ENCODE data around the gene NDUFC1. TPM values are rescaled to one million over a fixed set of nuclear protein-coding genes. Genes with fewer than 3 reads are reported as not detected.
A peak's percentile ranks its signal among the peaks of the same experiment; 100 is the strongest.

NDUFC1 gene
- total RNA-seq, 1 experiment from 2014 or later = 61.7 TPM

DNA sequence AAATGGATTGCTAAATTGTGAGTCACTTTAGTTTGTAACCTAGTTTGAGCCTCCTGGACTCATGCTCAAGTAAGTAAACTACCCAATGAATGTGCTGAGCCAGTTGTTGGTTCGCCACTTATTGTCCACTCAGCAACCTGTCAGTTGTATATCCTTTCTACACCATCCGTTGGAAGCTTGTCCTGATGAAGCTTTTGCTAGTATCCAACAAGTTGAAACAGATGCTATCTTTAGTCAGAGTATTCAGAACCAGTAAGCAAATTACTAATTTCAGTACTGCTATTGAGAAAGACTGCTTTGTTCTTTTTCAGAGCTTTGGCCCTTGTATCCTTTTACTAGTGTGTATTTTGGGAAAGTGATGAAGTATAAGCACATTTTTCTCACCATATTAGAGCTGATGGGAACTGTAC is 5.3 kb downstream of the NDUFC1 start (continued):
- TF ChIP-seq, protein P1, sequence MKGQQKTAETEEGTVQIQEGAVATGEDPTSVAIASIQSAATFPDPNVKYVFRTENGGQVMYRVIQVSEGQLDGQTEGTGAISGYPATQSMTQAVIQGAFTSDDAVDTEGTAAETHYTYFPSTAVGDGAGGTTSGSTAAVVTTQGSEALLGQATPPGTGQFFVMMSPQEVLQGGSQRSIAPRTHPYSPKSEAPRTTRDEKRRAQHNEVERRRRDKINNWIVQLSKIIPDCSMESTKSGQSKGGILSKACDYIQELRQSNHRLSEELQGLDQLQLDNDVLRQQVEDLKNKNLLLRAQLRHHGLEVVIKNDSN (CRISPR knock-in tag; IDR thresholded peaks at IDR 0.05) = no peak
- TF ChIP-seq, protein P2, sequence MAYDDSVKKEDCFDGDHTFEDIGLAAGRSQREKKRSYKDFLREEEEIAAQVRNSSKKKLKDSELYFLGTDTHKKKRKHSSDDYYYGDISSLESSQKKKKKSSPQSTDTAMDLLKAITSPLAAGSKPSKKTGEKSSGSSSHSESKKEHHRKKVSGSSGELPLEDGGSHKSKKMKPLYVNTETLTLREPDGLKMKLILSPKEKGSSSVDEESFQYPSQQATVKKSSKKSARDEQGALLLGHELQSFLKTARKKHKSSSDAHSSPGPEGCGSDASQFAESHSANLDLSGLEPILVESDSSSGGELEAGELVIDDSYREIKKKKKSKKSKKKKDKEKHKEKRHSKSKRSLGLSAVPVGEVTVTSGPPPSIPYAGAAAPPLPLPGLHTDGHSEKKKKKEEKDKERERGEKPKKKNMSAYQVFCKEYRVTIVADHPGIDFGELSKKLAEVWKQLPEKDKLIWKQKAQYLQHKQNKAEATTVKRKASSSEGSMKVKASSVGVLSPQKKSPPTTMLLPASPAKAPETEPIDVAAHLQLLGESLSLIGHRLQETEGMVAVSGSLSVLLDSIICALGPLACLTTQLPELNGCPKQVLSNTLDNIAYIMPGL (CRISPR knock-in tag; IDR thresholded peaks at IDR 0.05) = no peak

DNA sequence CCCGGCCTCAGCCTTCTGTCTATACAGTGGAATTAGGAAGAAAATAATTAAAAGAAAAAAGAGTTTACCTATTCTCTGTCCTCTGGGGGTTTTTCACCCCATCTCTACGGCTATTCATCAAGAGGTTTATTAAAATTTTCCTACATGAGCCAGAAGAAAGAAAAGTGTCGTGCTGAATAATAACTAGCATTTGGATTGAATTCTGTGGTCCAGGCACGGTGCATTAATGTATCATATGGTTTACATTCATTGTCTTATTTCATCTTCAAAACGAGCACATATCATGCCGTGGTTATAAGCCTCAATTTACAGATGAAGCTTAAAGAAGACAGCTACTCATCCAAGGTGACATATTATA is 6.4 kb downstream of the NDUFC1 start:
- peak overlapping the region; percentile 94 for H3K4me3 Mint-ChIP-seq
- no peak for DNase-seq (ENCODE audit: low spot score)
- H3K27ac Mint-ChIP-seq = no peak overlapping the region
- no peak for ATAC-seq
- ChIA-PET POLR2A (interaction anchor here (0.7 to 2.2 kb wide), 5 partner anchors 117 to 265 kb away, joined by 3 to 16 read pairs (median 4); partner anchors contain the start of gene ELF2), CTCF (interaction anchor here (0.6 to 4.0 kb wide), 54 partner anchors 9 to 280 kb away, joined by 3 to 45 read pairs (median 5); partner anchors contain the start of genes ELF2 and MGARP)
- no peaks in the 10 kb centered on the region for H3K27me3 Mint-ChIP-seq (ENCODE audit: low read depth)
- peaks cover 21% of the 10 kb centered on the region for H3K36me3 Mint-ChIP-seq
- TF ChIP-seq ATF1 (CRISPR knock-in tag; IDR thresholded peaks at IDR 0.05) (peak; percentile 13; the same call in 1 of the 2 replicates), RELA (CRISPR knock-in tag; IDR thresholded peaks at IDR 0.05; ENCODE audit: borderline replicate concordance) (no peak)
- H3K4me1 Mint-ChIP-seq = peaks cover 31% of the 10 kb centered on the region; the same call in 1 of the 2 replicates
- H3K9me3 Mint-ChIP-seq = no peaks in the 10 kb centered on the region

DNA sequence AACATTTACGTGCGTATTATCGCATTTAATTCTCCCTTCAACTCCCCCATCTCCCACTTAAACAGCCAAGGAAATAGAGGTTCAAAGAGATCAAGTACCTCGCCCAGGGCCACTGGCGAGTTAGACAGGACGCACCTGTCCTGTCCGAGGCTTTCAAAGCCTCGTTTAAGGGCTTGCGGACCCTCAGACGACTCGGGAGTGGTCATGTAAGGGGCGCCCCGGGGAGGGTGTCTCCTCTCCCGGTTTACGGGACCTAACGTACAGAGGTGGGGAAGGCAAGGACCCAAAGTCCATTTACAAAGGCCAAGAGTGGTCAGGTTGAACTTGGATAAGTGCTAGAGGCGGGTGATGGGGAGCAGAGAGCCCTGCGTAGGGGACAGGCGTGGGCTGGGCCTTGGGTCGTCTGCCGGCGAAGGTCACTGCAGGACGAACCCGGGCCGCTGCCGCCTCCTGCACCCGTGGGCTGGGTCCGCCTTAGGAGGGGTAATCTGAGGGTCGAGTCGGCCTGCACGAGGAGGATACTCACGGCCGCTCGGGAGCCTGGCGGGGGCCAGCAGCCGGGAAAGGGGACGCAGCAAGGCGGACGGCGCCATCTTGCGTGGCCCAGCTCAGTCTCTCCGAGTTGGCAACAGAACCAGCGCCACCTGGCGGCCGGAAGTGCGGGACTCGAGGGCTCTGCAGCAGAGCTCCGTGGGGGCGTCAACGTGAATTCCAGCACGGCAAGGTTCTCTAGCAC is 6.9 kb downstream of the NDUFC1 start:
- H3K4me1 Mint-ChIP-seq = peaks cover 31% of the 10 kb centered on the region; the same call in 1 of the 2 replicates
- POLR2A ChIA-PET = interaction anchor here (0.6 to 2.2 kb wide), 6 partner anchors 117 to 390 kb away, joined by 3 to 16 read pairs (median 4); partner anchors contain the start of gene ELF2
- ATAC-seq (peak; percentile 93), DNase-seq (ENCODE audit: low spot score) (peak; percentile 97)
- CTCF ChIA-PET = interaction anchor here (0.5 to 4.0 kb wide), 57 partner anchors 8 to 855 kb away, joined by 3 to 45 read pairs (median 5); partner anchors contain the start of genes ELF2 and MGARP
- H3K4me3 Mint-ChIP-seq = peak overlapping the region; percentile 94
- H3K9me3 Mint-ChIP-seq = no peaks in the 10 kb centered on the region
- H3K27ac Mint-ChIP-seq = peak overlapping the region; percentile 82
- peaks cover 22% of the 10 kb centered on the region for H3K36me3 Mint-ChIP-seq
- no peaks in the 10 kb centered on the region for H3K27me3 Mint-ChIP-seq (ENCODE audit: low read depth)
- TF ChIP-seq ATF1 (CRISPR knock-in tag; IDR thresholded peaks at IDR 0.05) = peak; percentile 53; the same call in 1 of the 2 replicates
- TF ChIP-seq, protein P3, sequence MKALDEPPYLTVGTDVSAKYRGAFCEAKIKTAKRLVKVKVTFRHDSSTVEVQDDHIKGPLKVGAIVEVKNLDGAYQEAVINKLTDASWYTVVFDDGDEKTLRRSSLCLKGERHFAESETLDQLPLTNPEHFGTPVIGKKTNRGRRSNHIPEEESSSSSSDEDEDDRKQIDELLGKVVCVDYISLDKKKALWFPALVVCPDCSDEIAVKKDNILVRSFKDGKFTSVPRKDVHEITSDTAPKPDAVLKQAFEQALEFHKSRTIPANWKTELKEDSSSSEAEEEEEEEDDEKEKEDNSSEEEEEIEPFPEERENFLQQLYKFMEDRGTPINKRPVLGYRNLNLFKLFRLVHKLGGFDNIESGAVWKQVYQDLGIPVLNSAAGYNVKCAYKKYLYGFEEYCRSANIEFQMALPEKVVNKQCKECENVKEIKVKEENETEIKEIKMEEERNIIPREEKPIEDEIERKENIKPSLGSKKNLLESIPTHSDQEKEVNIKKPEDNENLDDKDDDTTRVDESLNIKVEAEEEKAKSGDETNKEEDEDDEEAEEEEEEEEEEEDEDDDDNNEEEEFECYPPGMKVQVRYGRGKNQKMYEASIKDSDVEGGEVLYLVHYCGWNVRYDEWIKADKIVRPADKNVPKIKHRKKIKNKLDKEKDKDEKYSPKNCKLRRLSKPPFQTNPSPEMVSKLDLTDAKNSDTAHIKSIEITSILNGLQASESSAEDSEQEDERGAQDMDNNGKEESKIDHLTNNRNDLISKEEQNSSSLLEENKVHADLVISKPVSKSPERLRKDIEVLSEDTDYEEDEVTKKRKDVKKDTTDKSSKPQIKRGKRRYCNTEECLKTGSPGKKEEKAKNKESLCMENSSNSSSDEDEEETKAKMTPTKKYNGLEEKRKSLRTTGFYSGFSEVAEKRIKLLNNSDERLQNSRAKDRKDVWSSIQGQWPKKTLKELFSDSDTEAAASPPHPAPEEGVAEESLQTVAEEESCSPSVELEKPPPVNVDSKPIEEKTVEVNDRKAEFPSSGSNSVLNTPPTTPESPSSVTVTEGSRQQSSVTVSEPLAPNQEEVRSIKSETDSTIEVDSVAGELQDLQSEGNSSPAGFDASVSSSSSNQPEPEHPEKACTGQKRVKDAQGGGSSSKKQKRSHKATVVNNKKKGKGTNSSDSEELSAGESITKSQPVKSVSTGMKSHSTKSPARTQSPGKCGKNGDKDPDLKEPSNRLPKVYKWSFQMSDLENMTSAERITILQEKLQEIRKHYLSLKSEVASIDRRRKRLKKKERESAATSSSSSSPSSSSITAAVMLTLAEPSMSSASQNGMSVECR (CRISPR knock-in tag; IDR thresholded peaks at IDR 0.05; ENCODE audit: borderline replicate concordance) = no peak; the same call in 1 of the 2 replicates
- no peak for TF ChIP-seq ZNF219 (CRISPR knock-in tag; IDR thresholded peaks at IDR 0.05; ENCODE audit: borderline replicate concordance)
- peak; percentile 87 for TF ChIP-seq GABPB1 (CRISPR knock-in tag; IDR thresholded peaks at IDR 0.05)
- TF ChIP-seq, protein P4, sequence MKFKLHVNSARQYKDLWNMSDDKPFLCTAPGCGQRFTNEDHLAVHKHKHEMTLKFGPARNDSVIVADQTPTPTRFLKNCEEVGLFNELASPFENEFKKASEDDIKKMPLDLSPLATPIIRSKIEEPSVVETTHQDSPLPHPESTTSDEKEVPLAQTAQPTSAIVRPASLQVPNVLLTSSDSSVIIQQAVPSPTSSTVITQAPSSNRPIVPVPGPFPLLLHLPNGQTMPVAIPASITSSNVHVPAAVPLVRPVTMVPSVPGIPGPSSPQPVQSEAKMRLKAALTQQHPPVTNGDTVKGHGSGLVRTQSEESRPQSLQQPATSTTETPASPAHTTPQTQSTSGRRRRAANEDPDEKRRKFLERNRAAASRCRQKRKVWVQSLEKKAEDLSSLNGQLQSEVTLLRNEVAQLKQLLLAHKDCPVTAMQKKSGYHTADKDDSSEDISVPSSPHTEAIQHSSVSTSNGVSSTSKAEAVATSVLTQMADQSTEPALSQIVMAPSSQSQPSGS (CRISPR knock-in tag; IDR thresholded peaks at IDR 0.05; ENCODE audit: borderline replicate concordance, low read depth) = no peak
- TF ChIP-seq, protein P5, sequence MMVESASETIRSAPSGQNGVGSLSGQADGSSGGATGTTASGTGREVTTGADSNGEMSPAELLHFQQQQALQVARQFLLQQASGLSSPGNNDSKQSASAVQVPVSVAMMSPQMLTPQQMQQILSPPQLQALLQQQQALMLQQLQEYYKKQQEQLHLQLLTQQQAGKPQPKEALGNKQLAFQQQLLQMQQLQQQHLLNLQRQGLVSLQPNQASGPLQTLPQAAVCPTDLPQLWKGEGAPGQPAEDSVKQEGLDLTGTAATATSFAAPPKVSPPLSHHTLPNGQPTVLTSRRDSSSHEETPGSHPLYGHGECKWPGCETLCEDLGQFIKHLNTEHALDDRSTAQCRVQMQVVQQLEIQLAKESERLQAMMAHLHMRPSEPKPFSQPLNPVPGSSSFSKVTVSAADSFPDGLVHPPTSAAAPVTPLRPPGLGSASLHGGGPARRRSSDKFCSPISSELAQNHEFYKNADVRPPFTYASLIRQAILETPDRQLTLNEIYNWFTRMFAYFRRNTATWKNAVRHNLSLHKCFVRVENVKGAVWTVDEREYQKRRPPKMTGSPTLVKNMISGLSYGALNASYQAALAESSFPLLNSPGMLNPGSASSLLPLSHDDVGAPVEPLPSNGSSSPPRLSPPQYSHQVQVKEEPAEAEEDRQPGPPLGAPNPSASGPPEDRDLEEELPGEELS (CRISPR knock-in tag; IDR thresholded peaks at IDR 0.05) = no peak; the same call in none of the 2 replicates
- TF ChIP-seq, protein P6, sequence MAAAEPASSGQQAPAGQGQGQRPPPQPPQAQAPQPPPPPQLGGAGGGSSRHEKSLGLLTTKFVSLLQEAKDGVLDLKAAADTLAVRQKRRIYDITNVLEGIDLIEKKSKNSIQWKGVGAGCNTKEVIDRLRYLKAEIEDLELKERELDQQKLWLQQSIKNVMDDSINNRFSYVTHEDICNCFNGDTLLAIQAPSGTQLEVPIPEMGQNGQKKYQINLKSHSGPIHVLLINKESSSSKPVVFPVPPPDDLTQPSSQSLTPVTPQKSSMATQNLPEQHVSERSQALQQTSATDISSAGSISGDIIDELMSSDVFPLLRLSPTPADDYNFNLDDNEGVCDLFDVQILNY (CRISPR knock-in tag; IDR thresholded peaks at IDR 0.05) = peak; percentile 69; the same call in 1 of the 2 replicates
- peak; percentile 45; the same call in 1 of the 2 replicates for TF ChIP-seq CREM (CRISPR knock-in tag; IDR thresholded peaks at IDR 0.05)
- TF ChIP-seq MYBL2 (CRISPR knock-in tag; IDR thresholded peaks at IDR 0.05) = peak; percentile 42; the same call in 1 of the 2 replicates
- TF ChIP-seq, protein P7, sequence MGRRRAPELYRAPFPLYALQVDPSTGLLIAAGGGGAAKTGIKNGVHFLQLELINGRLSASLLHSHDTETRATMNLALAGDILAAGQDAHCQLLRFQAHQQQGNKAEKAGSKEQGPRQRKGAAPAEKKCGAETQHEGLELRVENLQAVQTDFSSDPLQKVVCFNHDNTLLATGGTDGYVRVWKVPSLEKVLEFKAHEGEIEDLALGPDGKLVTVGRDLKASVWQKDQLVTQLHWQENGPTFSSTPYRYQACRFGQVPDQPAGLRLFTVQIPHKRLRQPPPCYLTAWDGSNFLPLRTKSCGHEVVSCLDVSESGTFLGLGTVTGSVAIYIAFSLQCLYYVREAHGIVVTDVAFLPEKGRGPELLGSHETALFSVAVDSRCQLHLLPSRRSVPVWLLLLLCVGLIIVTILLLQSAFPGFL (CRISPR knock-in tag; IDR thresholded peaks at IDR 0.05; ENCODE audit: borderline replicate concordance) = no peak
- no peak for TF ChIP-seq RELA (CRISPR knock-in tag; IDR thresholded peaks at IDR 0.05; ENCODE audit: borderline replicate concordance)
- no peak for TF ChIP-seq FOXJ3 (CRISPR knock-in tag; IDR thresholded peaks at IDR 0.05; ENCODE audit: borderline replicate concordance)
- no peak for TF ChIP-seq JUN (CRISPR knock-in tag; IDR thresholded peaks at IDR 0.05)
- no peak for TF ChIP-seq HMGA2 (CRISPR knock-in tag; IDR thresholded peaks at IDR 0.05)

Measured in WTC11 (cell line).